GM19324 (cell line): ENCODE measurements around the gene S100A9.
"Not testable (repeated sequence)": the region's sequence is repeated elsewhere in the genome, so short reads cannot be mapped to it uniquely, and the experiment has no call there.

Experiments
- ATAC-seq: cut with Tn5 transposase; IDR thresholded peaks from one replicate; pipeline ENCODE4 v1.9.1; 2021; ENCODE audit warnings: mild to moderate bottlenecking, moderate library complexity; ENCODE audit not compliant: unreplicated experiment, low FRiP score

Gene S100A9

DNA sequence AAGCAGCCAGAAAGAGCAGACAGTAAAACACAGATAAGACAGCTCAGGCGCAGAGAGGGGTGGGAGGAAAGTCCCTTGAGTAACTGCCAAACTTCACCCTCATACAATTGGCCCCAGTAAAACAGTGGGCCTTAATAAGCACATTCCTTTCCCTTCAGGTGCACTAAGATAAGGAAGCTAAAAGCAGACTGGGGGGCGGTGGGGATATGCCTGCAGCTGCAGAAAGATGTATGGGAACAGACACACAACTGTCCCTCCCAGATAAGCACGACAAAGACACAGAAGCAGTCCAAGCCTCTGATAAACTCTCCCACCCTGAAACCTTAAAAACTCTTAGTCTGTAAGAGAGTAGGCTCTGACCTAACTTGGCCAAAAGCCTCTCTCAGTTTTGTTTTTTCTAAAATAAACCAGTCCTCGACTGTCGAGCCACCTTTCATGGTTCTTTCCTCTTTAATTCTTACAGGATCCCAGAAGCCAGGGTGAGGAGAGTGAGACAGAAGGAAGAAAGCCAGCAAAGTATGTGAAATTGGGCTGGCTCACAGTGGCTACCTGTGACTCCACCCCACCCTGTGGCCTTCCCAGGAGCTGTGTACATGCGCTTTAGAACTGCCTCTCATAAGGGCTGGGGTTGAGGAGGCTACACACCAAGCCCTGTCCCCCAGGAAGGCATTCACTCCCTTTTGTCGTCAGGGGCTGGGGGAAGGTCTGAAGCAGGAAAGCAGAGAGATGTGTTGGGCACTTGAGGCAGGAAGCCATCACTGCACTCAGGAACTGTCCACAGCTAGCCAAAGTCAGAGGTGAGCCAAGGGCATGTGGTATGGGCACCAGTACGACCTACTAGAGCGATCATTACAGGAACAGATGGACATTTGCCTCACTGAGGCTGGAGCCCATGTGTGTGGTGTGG is 13.6 kb upstream of the S100A9 start:
- ATAC-seq = no peak

GRCh38 chr1:153344718-153345025 is 13.0 kb upstream of the S100A9 start:
- ATAC-seq = no peak

DNA sequence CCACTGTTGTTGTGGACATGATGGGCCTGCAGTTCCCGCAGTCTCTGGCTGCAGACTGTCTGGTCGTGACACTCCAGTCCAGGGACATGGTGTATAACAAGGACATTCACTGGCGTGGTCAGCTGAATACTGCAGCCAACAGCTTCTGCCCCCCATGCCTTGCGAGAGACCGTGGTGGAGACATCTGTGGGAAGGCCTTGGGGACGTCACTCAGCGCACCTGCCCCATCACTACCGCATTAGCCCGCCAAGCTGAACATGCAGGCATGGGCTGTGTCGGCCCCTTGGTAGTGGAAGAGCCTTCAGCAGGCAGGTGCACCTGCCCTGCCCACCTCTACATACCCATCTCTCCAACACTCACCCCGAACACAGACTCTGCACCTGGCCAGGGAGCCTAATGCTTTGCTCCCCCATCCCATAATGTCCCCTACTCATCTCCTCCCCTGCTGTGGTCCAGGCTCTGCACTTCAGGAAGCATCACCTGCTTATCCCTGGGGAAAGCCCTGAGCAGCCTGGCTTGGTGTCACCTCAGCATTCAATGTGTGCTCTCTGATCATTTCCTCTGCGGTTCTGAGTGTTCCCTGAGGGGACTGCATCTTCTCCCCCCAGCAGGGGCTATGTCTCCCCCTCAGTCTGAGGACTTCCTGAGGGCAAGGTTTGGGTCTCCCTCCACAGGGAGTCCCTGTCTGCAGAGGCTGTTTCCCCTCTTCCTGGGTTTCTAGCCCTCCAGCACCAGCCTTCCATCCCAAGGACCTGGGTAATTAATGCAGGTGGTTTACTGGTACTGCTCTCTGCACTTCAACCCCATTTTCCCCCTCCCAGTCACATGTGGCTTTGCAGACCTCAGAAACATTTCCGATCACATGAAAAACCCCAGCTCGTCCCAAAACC is 12.2 kb upstream of the S100A9 start:
- ATAC-seq = no peak

GRCh38 chr1:153346077-153346723 is 11.5 kb upstream of the S100A9 start:
- no peak for ATAC-seq

- not testable (repeated sequence) for ATAC-seq
Measured at GRCh38 chr1:153347049-153347448, 10.6 kb upstream of the S100A9 start.

GRCh38 chr1:153347856-153348255 is 9.8 kb upstream of the S100A9 start:
- ATAC-seq = no peak

DNA sequence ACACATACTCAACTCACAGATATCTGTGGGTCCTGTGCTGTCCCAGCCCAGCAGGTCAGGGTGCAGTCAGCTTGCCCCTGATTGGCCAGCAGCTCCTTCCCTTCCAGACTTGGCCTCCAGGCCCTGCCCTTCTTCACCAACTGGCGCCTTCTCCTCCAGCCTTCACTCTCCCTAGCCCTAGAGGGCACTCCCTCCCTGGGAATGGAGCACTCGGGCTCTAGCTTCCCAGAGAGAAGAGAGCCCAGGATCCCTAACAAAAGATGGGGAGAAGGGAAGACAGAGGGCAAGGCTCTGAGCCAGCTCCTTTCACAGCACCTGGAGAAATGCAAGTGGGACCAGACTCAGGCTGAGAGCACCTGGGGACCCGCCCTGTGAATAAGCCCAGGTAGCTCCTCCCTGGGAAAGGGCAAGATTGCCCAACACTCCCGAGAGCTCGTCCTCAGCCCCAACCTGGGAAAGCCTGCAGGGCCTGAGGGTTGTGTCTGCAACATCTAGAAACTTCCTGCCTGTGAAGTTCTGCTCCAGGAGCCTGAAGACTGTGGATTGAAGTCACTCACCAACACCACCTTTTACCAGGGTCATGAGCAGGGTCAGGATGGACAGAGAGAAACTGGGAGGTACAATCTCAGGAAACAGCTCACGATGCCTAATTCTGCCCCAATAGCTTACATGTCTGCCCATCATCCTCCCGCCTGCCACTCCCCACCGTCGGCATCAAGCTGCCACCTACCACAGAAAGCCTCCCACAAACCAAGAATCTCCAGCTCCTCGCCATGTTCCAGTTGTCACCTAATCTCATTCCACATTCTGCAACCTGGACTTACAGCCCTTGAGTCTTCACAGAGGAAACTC is 8.9 kb upstream of the S100A9 start, which contains the start of gene PGLYRP4:
Gene PGLYRP4 (minus strand): TSS at position 331 of the 852 bp plus-strand sequence. CDS start 909 bp downstream, outside the sequence.
- ATAC-seq = no peak

DNA sequence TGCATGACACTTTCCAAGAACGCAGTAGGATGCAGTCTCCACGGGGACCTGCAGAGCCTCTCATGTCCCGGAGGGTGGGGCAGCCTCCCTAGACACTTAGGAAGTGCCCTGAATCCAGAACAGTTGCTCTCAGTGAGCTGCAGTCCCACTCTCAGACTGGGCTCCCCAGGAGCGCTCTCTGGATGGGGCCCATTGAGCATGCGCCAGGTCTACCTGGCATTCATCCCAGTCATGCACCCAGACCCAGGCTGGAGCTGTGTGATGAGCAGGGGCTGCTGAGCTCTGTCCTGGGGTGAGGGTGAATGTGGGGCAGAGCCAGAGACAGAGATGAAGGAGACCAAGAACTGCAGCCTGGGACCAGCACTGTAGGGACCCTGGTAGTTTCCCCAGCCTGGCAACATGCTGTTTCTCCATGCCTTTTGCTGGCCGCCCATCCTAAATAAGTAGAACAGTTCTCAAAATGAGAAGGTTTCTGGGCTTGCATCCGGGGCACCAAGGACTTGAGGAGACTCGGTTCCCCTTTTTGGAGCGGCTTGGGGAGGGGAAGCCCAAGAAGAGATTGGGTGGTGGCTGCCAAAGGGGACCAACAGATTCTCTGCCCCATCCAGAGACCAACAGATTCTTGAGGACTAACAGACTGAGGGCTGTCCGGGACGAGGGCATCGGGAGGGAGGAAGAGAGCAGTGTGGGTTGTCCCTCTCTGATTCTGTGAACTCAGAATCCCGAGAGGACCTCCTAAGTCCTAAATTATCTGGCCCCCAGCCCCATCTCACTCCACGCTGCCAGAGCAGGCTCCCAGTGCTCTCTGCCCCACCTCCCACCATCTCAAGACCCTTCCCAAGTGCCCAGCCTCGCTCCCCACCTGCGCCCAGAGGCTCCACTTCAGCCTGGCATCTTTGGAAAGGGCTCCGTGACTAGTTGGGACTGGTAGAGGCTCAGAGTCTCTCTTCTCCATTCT is 8.0 kb upstream of the S100A9 start:
- ATAC-seq = no peak

DNA sequence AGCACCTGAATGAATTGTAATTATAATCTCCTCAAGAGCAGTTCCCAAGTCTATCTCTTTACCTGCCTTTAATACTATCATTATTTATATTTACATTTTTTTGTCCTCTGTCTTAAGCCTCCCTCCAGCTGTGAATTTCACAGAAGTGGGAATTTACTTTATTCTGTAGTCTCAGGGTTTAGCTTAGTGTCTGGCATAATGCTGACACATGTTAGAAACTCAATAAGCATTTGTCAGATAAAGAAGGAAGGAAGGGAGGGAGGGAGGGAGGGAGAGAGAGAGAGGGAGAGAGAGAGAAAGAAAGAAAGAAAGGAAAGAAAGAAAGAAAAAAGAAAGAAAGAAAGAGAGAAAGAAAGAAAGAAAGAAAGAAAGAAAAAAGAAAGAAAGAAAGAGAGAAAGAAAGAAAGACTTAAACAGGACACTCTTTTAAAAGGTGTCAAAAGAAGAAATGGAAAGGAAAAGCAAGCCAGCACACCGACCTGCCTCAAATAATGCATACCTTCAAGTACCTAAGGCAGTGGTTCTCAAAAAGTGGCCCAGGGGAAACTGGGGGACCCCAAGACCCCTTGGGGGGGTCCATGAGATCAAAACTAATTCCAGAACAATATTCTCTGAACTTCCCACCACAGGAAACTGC is 7.2 kb upstream of the S100A9 start:
- ATAC-seq = no peak

GRCh38 chr1:153352523-153352922 is 5.1 kb upstream of the S100A9 start:
- ATAC-seq = no peak

- ATAC-seq = no peak
Measured at GRCh38 chr1:153353226-153353947, 4.3 kb upstream of the S100A9 start.

GRCh38 chr1:153354515-153355193 is 3.0 kb upstream of the S100A9 start:
- ATAC-seq = no peak

DNA sequence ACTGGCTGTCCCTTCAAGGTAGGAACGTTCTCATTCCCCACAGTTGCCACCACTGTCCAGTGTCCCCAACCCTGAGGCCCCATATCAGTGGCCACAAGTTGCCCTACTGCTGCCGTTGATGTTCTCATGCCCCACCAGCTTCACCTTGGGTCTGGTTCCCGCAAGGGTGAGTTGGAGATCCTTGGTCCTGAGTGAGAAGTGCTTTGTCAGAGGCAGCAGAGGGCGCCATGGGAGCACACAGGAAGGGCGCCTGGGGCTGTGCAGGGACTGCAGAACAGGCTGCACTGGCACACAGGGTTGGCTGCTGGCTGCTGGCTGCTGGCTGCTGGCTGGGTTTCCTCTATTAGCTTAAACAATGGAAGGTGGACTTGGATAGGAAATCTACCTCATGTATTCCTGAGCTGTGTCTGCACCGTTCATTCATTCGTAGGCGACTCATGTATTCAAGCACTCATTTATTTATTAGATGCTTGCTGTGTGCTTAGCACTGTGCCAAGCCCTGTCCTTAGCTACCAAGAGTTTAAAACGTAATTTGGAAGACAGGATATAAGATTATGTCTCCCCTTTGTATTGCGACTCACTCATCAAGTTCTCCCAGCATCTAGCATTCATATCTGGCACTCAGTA is 2.1 kb upstream of the S100A9 start:
- ATAC-seq = no peak

DNA sequence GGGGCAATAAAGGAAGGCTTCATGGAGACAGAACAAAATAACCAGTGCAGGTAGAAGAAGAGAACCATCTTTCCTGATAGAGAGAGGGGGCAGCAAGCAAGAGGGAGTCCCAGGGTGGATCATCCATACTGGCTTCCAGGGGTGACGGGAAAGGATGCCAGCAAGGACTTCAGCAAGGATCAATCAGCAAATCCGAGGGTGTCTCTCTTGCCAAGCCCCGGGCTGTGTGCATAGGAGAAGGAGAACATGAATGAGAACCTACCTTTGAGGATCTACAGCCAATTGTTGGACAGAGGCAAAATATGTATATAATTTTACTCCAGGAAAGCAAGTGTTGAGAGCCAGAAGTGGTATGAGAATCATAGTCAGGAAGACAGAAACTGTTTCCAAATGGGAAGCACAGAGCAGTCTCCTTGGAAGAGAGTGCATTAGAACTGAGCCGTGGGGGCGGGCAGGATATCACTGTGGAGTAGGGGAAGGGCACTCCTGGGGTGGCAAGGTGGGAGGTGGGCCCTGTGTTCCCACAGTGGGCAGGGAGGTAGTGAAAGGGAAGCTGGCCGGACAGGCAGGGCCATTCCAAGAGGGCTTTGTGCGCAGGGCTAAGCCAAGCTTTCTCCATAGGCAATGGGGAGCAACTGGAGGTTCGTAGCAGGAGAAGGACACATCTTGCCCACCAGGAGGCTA is 1.1 kb upstream of the S100A9 start:
- ATAC-seq = no peak

GRCh38 chr1:153357076-153357852 is 390 bp upstream of the S100A9 start:
- no peak for ATAC-seq

GRCh38 chr1:153358691-153358975 is 979 bp downstream of the S100A9 start:
- ATAC-seq = no peak
